BE2C (cell line): Measurements from ENCODE around the gene ASPSCR1.

ENCODE experiments used
- DNase-seq: peaks from one replicate; pipeline ENCODE4 v3.0.0-alpha.2; 2020
- H3K27me3 ChIP-seq: fragments of 250-450 bp; sonication (Bioruptor Pico); 2 replicates; pipeline ENCODE4 v1.5.1; 2020; ENCODE audit warnings: mild to moderate bottlenecking
- H3K36me3 ChIP-seq: fragments of 250-450 bp; sonication (Bioruptor Pico); 2 replicates; pipeline ENCODE4 v1.5.1; 2020; ENCODE audit warnings: mild to moderate bottlenecking
- H3K4me1 ChIP-seq: fragments of 250-450 bp; sonication (Bioruptor Pico); 2 replicates; pipeline ENCODE4 v1.5.1; 2020
- H3K4me3 ChIP-seq: 2 replicates; pipeline ENCODE4 v1.5.1; 2011; ENCODE audit warnings: low read depth, low read length
- H3K9me3 ChIP-seq: fragments of 250-450 bp; sonication (Bioruptor Pico); 2 replicates; pipeline ENCODE4 v1.5.1; 2020
- CTCF ChIP-seq: IDR thresholded peaks from 2 replicates; pipeline ENCODE4 v1.5.1; 2012; ENCODE audit warnings: mild to moderate bottlenecking, low read depth, low read length

The ASPSCR1 gene

DNA sequence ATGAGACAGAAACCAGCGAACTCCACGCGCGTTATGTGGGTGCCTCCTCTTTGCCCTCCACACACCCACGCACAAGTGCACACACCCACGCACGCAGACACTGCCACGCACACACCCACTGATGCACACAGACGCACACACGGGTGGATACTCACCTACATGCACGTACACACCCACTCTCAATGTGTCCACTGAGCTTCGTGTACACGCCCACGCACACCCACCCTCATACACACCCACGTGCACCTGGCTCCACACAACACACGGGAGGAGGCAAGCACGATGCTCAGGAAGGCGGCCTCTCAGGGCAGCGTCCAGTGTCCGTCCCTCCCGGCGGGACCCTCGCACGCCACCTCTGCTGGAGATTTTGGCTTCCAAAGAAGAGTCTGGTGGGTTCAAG, 70.0 kb downstream of the ASPSCR1 start:
- Histone ChIP-seq H3K9me3 (no peaks in the 10 kb centered on the region), H3K4me3 (no peak overlapping the region), H3K27me3 (0 out of 2 replicates have a peak, but pooled peaks cover 3% of the 10 kb centered on the region), H3K36me3 (no peaks in the 10 kb centered on the region; the same call in 1 of the 2 replicates), H3K4me1 (no peaks in the 10 kb centered on the region)
- DNase-seq = no peak
- TF ChIP-seq CTCF = no peak

- H3K4me1 ChIP-seq = no peaks in the 10 kb centered on the region
- H3K4me3 ChIP-seq = no peak overlapping the region
- TF ChIP-seq CTCF = no peak
Observed at GRCh38 chr17:82047914-82048570, 70.6 kb downstream of the ASPSCR1 start.

DNA sequence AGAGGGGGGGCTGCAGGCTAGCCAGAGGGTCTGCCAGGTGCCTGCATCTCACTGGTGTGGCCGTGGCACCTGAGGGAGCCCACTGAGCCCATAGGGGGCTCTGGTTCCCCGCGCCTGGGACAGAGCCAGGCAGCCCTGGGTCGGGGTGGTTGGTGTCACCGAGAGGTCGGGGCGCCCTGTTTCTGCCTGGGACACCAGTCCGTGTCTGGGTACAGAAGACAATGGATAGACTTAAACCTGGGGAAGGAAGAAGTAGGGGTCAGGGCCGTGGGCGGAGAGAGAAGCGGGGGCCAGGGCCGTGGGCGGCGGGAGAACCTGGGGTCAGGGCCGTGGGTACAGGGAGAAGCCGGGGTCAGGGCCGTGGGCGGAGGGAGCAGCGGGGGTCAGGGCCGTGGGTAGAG, 71.1 kb downstream of the ASPSCR1 start:
- Histone ChIP-seq H3K4me1 (no peaks in the 10 kb centered on the region), H3K4me3 (no peak overlapping the region), H3K36me3 (peaks cover 5% of the 10 kb centered on the region), H3K27me3 (0 out of 2 replicates have a peak, but pooled peaks cover 3% of the 10 kb centered on the region), H3K9me3 (no peaks in the 10 kb centered on the region)
- no peak for DNase-seq
- TF ChIP-seq CTCF = no peak

More at GRCh38 chr17:82047914-82048570, 70.6 kb downstream of the ASPSCR1 start:
- DNase-seq = no peak
- Histone ChIP-seq H3K27me3 (0 out of 2 replicates have a peak, but pooled peaks cover 3% of the 10 kb centered on the region), H3K9me3 (no peaks in the 10 kb centered on the region), H3K36me3 (peaks cover under 1% of the 10 kb centered on the region)

DNA sequence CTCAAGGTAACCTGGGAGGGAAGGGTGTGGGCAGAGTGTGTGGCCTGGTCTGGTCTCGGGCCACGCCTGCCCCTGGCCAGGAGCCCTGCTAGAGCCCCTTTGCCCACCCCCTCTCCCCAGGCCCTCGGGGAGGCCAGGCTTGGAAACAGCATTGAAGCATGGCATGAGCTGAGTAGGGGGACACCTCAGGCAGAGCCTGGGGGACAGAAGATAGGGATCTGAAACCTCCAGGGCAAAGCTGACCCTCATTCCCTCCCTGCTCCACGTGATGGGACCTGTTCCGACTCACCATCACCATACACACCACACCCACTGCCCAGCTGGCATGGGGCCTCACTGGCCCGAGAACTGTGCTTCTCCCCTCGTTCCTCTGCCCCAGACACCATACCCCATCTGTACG, 71.7 kb downstream of the ASPSCR1 start:
- TF ChIP-seq CTCF = no peak
- 0 out of 2 replicates have a peak, but pooled peaks cover 3% of the 10 kb centered on the region for H3K27me3 ChIP-seq
- H3K4me1 ChIP-seq = no peaks in the 10 kb centered on the region
- peaks cover 11% of the 10 kb centered on the region for H3K36me3 ChIP-seq
- no peak for DNase-seq
- no peaks in the 10 kb centered on the region for H3K9me3 ChIP-seq
- no peak overlapping the region for H3K4me3 ChIP-seq

- DNase-seq = no peak
- H3K27me3 ChIP-seq = 0 out of 2 replicates have a peak, but pooled peaks cover 3% of the 10 kb centered on the region
- no peaks in the 10 kb centered on the region for H3K4me1 ChIP-seq
- H3K4me3 ChIP-seq = no peak overlapping the region
- no peaks in the 10 kb centered on the region for H3K9me3 ChIP-seq
- peaks cover 15% of the 10 kb centered on the region for H3K36me3 ChIP-seq
- no peak for TF ChIP-seq CTCF
Observed at GRCh38 chr17:82049521-82049971, 72.1 kb downstream of the ASPSCR1 start.

DNA sequence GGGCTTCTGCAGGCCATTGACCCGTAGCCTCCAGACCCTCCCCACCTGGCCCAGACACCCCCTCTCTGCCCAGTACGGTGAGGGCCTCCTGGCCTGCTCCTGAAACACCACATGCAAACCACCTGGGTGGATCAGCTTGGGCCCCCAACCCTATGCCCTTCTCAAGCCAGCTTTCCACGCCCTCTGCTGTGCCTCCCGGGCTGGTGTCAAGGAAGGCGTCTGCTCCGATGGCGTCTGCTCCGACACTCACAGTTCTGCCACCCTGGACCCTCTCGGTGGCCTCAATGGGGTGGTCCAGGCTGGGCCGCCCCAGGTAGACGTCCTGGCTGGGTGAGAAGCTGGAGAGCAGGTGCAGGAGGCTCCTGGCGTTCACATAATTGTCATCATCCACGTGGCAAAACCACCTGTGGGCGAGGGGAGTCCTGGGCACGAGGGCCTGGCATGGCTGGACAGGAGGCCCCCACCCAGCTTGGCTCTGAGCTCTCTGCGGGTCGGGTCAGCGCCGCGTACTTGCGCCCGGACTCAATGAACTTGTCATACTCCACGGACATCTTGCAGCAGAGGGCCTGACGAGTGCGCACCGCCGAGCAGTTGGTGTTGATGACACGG, 72.8 kb downstream of the ASPSCR1 start:
- peaks cover 22% of the 10 kb centered on the region for H3K36me3 ChIP-seq
- H3K4me1 ChIP-seq = no peaks in the 10 kb centered on the region
- H3K4me3 ChIP-seq = peak overlapping the region; percentile 53
- 0 out of 2 replicates have a peak, but pooled peaks cover 3% of the 10 kb centered on the region for H3K27me3 ChIP-seq
- no peaks in the 10 kb centered on the region for H3K9me3 ChIP-seq
- no peak for TF ChIP-seq CTCF
- no peak for DNase-seq
